ENCODE measurements around the gene ERF.
A peak's percentile ranks its signal among the peaks of the same experiment; 100 is the strongest.

ERF gene

DNA sequence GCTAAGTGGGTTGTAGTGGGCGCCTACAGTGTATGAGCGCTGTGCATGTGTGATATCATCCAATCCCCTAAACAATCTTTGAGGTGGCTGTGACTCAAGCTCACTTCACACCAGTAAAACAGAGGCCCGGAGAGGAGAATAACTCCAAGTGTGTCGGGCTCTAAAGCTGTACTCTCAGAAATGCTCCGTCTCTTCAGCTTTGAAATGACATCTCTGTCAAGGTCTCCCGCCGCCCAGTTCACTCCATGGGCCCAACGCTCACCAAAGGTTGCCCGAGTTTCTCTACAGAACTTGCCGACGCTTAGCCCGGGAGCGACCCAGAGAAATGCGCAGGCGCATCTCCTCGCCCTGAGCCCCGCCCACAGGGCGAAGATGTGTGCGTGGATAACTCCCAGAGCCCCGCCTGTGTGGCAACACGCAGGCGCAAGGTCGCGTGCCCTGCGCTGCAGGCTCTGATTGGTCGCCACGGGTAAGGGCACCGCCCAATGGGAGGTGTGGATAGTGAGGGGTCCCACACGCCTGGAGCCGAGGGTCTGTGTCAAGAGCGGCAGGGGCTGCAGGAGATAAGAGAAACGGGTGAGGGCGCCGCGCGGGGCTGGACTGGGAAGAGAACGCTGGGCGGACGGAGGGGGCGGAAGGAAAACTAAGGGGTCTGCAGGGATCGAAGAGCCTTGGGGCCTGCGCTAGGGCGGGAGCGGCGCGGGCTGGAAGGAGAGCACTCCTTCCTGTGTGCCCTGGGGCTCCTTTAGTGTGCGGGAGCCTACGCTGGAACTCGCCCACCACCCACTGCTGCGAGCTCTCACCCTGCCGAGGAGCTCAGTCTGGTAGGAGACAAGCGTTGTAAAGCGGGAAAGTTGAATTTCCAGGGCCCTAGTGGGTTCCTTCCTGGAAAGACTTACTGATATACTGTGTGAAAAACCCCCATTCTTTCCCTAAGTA is 34.8 kb downstream of the ERF start, which contains the start of gene ZNF526:
ZNF526 (plus strand) TSS at position 501 of the 939 bp plus-strand sequence. CDS start 4,092 bp downstream, outside the sequence.
- H3K4me3 ChIP-seq (ENCODE audit: low read depth, low read length) = peak within 1 kb of the TSS; percentile 89

DNA sequence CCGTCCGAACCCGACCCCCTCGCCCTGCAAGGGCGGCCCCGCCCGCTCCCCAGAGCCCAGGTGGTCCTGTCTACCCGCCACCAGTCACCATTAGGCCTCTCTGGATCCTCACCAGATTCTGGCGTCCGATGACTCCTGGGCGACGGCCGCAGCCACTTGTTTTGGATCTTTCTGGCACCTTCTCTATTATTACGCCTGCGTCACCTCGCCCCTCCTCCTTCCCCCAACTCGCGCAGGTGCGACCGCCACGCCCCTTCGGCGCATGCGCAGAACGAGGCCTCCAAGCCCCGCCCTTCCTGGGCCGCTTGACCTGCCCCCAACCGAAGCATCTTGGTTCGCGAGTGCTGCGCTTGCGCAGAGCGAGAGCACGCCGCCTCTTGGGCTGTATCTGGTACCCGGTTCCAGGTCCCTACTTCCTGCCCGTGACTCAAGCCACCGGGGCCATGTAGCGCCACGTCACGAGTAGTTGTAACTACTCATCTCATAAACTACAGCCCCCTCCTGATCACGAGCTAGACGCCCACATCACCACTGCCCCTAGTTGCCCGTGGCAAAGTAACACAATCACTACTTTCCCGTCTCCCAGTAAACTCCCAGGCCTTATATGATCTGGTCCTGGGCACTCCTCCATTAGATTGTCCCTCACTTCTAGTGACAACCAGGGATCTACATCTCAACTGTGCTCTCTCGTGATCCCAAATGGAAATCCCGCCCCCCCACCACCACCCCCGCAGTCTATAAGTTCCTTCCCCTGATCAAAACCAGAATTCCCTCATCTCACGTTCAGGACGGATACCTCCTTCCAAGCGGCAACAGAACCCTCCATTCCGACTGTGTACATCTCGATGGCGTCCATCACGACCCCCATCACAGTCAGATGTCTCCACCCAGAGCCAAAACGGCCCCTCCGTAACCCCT is 37.1 kb downstream of the ERF start, which contains the start of gene DEDD2:
DEDD2 (minus strand) TSS at position 158 of the 918 bp plus-strand sequence. CDS start 670 bp downstream, outside the sequence.
- peak within 1 kb of the TSS; percentile 62 for H3K4me3 ChIP-seq (ENCODE audit: low read depth, low read length)

GRCh38 chr19:42216653-42217519 is 38.0 kb downstream of the ERF start:
- H3K4me3 ChIP-seq (ENCODE audit: low read depth, low read length) = peak overlapping the region; percentile 62

DNA sequence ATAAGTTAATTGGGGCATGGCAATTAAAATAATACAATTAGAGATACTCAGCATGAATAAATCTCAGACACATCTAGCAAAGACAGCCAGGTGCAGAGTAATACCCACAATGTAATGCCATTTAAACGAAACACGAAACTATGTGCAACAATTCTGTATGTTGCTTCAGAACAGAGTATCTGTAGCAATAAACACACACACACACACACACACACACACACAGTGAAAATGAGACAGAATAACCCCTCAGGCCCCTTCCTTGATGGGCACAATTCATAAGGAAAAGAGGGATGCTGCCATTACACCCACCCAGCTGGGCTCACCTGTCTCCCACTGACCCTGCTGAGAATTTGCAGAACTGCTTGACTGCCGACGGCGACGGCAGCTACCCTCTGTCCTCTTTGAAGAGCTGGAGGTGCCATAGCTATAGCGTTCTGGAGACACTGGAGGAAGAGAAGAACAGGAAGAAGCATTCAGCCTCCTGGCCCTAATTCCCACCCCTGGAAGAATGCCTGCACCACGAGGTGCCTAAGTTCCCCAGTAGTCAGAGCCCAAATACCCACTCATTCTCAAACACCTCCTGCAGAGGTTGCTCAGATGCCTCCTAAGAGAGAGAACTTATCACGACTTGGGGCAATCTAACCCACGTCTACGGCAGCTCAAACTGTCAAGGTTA is 40.0 kb downstream of the ERF start:
- H3K4me3 ChIP-seq (ENCODE audit: low read depth, low read length) = no peak overlapping the region

DNA sequence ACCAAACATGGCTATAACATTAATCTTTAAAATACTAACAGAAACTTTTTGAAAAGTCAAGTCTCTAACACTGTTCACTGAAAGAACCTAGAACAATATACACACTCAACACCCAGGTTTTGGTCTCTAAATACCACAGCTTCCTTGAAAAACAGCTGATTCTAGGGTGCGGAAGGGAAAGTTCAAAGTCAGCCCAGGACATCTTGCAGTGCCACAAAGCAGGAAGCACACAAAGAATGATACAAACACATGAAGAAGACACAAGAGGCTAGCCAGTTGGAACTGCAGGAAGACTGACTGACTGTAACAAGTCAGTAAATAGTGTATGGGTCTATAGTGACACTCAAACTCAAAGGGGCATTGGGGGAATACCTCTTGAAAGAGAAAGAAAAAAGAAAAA is 42.0 kb downstream of the ERF start:
- H3K4me3 ChIP-seq (ENCODE audit: low read depth, low read length) = no peak overlapping the region

- H3K4me3 ChIP-seq (ENCODE audit: low read depth, low read length) = no peak overlapping the region
Measured at GRCh38 chr19:42208612-42209011, 46.3 kb downstream of the ERF start.

DNA sequence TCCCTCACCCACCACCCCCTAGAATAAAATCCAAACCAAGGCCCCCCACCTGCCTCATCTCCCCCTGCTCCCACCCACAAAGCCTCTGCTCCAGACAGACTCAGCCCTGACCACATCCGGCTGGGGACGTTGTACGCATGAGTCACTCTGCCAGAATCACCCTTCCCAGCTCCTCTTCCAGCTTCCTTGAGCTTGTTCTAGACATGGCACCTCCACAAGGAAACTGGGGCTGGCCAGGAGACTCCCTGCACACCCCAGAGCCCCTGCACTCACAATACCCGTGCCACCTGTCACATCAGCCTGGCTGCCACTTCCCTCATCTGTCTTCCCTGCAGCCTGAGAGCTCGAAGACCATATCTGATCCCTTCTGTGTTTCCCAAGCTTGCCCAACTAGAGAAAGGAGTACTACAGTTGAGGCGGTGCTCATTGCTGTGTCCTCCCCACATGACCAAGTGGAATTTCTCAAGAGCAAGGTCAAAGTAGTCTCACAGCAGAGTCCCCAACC is 47.1 kb downstream of the ERF start:
- no peak overlapping the region for H3K4me3 ChIP-seq (ENCODE audit: low read depth, low read length)

GRCh38 chr19:42206871-42207755 is 47.8 kb downstream of the ERF start:
- no peak overlapping the region for H3K4me3 ChIP-seq (ENCODE audit: low read depth, low read length)

DNA sequence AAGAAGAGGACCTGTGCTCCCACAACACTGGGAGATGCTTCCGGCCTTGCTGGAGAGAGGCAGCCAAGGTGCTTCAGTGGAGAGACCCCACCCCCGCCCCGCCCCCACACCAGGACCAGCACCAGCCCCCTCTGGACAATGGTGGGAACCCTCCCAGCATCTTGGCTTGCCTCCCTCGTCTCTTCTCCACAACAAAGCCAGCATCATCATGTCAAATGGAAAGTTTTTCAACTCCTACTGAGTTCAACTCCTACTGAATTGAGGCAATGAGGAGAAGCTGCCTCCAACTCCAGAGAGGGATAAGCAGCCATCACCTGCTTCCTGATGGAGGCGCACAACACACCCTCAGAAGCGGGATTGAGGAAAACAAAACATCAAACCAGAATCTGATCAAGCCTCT is 50.3 kb downstream of the ERF start:
- H3K4me3 ChIP-seq (ENCODE audit: low read depth, low read length) = no peak overlapping the region

DNA sequence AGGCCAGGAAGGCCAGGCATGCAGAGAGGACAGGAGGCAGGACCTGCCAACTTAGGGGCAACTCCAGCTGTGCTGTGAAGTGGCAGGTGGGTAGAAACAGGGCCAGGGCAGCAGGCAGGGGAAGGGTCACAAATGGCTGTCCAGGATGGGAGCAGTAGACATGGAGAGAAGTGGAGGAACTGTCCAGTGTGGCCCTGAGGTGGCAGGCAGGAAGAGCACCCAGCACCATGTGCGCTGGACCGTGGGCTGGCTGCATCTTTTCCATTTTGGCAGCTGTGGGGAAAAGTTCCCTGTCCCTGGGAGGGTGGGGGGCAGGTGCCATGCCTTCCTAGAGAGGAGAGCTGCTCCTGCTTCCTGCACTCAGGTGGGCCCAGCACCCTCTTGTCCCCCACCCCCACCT is 51.2 kb downstream of the ERF start:
- no peak overlapping the region for H3K4me3 ChIP-seq (ENCODE audit: low read depth, low read length)

DNA sequence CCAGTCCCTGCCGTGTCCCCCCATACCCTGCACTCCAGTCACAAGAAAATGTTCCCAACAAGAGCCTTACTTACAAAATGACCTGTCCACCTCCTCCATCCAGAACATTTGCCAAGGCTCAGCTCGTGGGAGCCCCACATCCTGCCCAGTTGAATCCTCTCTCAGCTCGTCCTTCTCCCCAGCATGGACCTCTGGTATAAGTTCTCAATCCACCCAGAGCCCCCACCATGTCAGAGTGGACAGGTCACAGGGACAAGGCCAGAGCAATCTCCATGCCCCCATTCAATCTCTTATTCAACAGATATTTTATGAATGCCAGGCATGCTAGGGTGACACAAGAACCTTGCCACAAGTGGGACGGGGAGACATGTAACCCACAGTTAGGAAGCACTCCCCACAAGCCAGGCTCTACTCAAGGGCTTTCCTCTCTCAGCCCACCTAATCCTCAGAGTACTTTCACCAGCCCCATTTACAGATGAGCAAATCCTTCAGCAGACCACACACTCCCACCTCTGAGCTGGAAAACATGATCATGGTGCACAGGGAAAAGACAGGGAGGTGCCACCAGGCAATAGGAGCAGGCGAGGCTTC is 52.5 kb downstream of the ERF start:
- H3K4me3 ChIP-seq (ENCODE audit: low read depth, low read length) = no peak overlapping the region

GRCh38 chr19:42201489-42202289 is 53.2 kb downstream of the ERF start:
- no peak overlapping the region for H3K4me3 ChIP-seq (ENCODE audit: low read depth, low read length)

GRCh38 chr19:42200116-42200715 is 54.7 kb downstream of the ERF start:
- no peak overlapping the region for H3K4me3 ChIP-seq (ENCODE audit: low read depth, low read length)

GRCh38 chr19:42199440-42200115 is 55.4 kb downstream of the ERF start:
- no peak overlapping the region for H3K4me3 ChIP-seq (ENCODE audit: low read depth, low read length)

DNA sequence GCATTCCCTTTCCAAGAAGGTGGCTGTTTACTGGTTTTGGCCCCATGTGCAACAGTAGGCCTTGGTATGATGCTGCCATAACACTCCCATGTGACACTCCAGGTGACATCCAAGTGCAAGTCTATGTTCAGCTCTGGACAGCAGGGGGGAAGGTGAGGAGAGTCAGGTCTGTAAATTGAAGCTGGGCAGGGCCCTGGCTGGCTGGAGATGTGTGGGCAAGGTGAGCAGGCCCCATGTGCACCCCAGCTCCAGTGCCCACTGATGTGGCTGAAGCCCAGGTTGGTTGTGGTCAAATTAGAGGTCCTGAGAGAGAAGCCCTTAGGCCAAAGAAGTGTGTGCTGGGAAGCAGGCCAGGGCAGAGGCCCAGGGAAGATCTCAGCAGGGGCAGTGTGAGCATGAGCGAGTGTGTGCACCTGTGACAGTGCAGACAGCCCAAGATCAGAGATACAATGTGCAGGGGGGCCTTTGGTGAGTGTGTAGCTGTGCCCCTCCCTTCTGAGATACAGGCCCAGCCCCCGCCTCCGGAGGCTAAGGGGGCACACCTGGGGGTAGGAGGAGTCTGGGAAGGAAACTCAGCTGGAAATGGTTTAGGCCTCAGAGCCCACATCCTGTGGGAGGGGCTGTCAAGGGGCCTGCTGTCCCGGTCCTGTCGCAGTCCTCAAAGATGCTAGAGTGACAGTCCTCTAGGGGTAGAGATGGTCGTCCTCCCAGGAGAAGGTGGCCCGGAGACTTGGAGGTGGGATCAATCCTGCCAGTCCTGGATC is 56.1 kb downstream of the ERF start:
- H3K4me3 ChIP-seq (ENCODE audit: low read depth, low read length) = no peak overlapping the region
